GM12801 (cell line): Measurements from ENCODE around the gene KCNC2.

Source experiments
- TF ChIP-seq, protein P1 (sequence below): IDR thresholded peaks from one replicate; pipeline ENCODE4 v1.5.1; 2011; ENCODE audit warnings: control low read depth; ENCODE audit not compliant: insufficient read length; ENCODE audit errors: extremely low read depth

KCNC2 gene

DNA sequence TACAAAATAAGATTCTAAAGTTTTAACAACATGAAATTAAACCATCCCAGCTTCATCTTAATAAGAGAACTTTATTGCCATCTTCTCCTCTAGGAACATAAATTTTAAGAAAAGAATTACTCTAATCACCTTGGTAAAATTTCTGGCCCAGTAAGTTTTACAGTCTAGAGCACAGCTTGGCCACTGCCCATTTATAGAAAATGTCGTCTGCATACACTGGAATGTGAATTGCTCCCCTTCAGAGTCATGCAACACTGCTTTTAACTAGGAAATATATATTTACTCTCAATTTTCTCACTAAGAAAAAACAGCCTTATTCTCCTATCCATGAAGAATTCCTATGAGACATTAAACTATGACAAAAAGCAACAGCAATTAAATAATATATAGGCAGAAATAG, 48.2 kb downstream of the KCNC2 start:
- TF ChIP-seq, protein P1, sequence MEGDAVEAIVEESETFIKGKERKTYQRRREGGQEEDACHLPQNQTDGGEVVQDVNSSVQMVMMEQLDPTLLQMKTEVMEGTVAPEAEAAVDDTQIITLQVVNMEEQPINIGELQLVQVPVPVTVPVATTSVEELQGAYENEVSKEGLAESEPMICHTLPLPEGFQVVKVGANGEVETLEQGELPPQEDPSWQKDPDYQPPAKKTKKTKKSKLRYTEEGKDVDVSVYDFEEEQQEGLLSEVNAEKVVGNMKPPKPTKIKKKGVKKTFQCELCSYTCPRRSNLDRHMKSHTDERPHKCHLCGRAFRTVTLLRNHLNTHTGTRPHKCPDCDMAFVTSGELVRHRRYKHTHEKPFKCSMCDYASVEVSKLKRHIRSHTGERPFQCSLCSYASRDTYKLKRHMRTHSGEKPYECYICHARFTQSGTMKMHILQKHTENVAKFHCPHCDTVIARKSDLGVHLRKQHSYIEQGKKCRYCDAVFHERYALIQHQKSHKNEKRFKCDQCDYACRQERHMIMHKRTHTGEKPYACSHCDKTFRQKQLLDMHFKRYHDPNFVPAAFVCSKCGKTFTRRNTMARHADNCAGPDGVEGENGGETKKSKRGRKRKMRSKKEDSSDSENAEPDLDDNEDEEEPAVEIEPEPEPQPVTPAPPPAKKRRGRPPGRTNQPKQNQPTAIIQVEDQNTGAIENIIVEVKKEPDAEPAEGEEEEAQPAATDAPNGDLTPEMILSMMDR, result no peak

GRCh38 chr12:75157385-75157784, 52.3 kb downstream of the KCNC2 start:
- TF ChIP-seq, protein P1, result no peak

DNA sequence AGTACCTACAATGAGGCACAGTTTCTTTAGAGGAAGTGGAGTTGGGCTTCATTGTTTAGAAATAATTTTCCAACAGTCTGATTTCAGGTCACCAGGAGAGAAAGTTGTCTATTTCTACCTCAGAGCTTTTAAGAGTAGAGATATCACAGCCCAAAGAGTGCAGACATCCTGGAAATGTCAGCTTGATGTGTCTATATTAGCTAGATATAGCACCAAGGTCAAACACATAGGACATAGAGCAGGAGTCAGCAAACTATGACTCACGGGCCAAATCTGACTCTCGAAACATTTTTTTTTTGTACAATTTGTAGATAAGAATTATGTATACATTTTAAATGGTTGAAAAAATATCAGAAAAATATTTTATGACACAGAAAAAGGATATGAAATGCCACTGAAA, 53.7 kb downstream of the KCNC2 start:
- TF ChIP-seq, protein P1, result no peak

- TF ChIP-seq, protein P1, result no peak
Measured at GRCh38 chr12:75154388-75154787, 55.3 kb downstream of the KCNC2 start.

DNA sequence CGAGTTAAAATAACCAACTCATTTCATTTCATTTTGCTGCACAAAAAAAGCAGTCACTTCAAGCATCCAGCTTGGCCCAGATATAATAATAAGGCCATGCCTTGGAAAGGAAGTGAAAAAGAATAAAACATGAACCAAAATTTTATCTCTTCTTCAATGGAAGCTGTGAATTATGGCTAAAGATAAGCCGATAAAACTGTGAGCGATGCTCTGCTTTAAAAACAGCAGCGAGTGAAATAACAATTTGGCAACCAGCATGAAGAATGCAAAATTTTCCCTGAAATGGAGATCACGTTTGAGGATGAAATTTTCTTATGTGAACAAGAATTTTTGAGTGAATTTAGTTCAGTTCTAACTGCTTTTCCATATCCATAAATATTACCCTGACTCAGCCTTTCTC, 70.4 kb downstream of the KCNC2 start:
- TF ChIP-seq, protein P1, result no peak

DNA sequence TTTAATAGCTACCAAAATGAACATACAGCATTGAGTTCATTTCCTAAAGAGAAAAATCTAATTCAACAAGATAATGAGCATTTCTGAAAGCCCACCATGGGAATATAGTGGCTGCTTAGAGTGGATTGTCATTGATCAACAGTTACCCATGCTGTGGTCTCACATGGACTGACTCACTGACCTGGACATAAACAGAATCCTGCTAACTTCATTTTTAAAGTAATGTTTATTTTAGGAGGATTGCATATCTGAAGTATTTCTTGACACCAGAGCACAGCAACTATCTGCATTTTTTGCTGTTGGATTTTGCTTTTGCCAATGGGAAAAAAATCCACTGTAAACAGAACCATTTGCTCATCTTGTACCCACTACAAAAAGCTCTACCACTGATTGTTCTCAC, 71.7 kb downstream of the KCNC2 start:
- TF ChIP-seq, protein P1, result no peak

- TF ChIP-seq, protein P1, result no peak
Measured at GRCh38 chr12:75135026-75135425, 74.6 kb downstream of the KCNC2 start.

- TF ChIP-seq, protein P1, result no peak
Measured at GRCh38 chr12:75130811-75131210, 78.8 kb downstream of the KCNC2 start.
